Pancreas (tissue), 10 donors: ENCODE data around the gene ZNRF2. TPM values are rescaled to one million over a fixed set of nuclear protein-coding genes. Genes with fewer than 3 reads are reported as not detected.
"Not testable (repeated sequence)": the region's sequence is repeated elsewhere in the genome, so short reads cannot be mapped to it uniquely, and the experiment has no call there.

Experiments used
- ATAC-seq, 4 donors: fragments of 200-7000 bp; cut with Tn5 transposase; one replicate each; pipeline versions ENCODE4 v1.8.0 to v1.9.1; 2020; ENCODE audit warnings: mild to moderate bottlenecking in 4 of 4, moderate library complexity in 4 of 4
- DNase-seq, 6 donors: peaks; one replicate each; pipeline ENCODE4 v3.0.0-alpha.2; 2020
- FAIRE-seq: peaks from 2 replicates; lab custom pipeline; 2012; peaks lifted over from hg19 to GRCh38; lab: Jason Lieb, UNC
- H3K27ac ChIP-seq, 4 donors: fragments of 200-600 bp; sonication (generic); 1 replicate in 3 of 4; 2 replicates in 1 of 4; pipeline versions ENCODE4 v1.5.0 to v1.8.0; 2020
- H3K27me3 ChIP-seq, 4 donors: fragments of 200-600 bp; one replicate each; pipeline ENCODE4 v1.8.0; 2021
- H3K36me3 ChIP-seq, 3 donors: fragments of 200-600 bp; sonication (generic) in 1 of 3; one replicate each; pipeline versions ENCODE4 v1.5.0 to v1.8.0; 2020 to 2021
- H3K4me1 ChIP-seq, 3 donors: fragments of 200-600 bp; one replicate each; pipeline ENCODE4 v1.8.0; 2021
- H3K4me3 ChIP-seq, 4 donors: fragments of 200-600 bp; sonication (generic) in 2 of 4; one replicate each; pipeline versions ENCODE4 v1.5.0 to v1.8.0; 2020 to 2021
- H3K9me3 ChIP-seq, 4 donors: fragments of 200-600 bp; one replicate each; pipeline ENCODE4 v1.8.0; 2021
- CTCF ChIP-seq, 4 donors: fragments of 200-600 bp; sonication (generic) in 3 of 4; IDR thresholded peaks; one replicate each; pipeline versions ENCODE4 v1.5.0 to v1.8.0; 2021; ENCODE audit warnings: antibody characterized with exemption in 4 of 4
- WGBS, 2 donors: extraction: QIAGEN DNeasy Blood & Tissue Kit; methylation state at CpG; one replicate each; pipeline ENCODE4 v1.1.7; 2013; 5-methylcytosine and 5-hydroxymethylcytosine counted together
- intact Hi-C, 3 donors: fragments of 100-400 bp; cut with DNase I; formaldehyde crosslinking; loops; one replicate each; pipeline versions ENCODE4 v1.11.1 to v1.14.2; 2022
- polyA plus RNA-seq, 2 donors: library from polyadenylated mRNA; stranded (reverse); fragments of 200-250 nt; gene quantifications; one replicate each; pipeline ENCODE4 v1.2.3, GENCODE V29; 2013
- total RNA-seq, 6 donors: library from RNA; stranded (reverse); fragmentation: NEBNext Ultra II Directional in 4 of 6; extraction: Animal tissue kit (Norgen Biotek cat#: 25700) in 4 of 6; gene quantifications; one replicate each; pipeline versions ENCODE4 v1.2.1 to v1.2.4, GENCODE V29; 2021 to 2023
- donor health status: healthy with polysubstance abuse.
- donor health status: DM: no; HTN: no; CAD: no; lungs with moderate emphysema.
- donor health status: DM: no; HTN: no; CAD: no.
- donor health status: control.
- donor health status: control.
- donor health status: Bipolar disorder and iron deficiency.
- donor health status: DM: yes; HTN: yes; CAD: no.
- donor health status: DM: no; HTN: no; CAD: no.
- donor health status: DM: no; HTN: no; CAD: no.
- donor health status: DM: yes; HTN: yes; CAD: no.

ZNRF2 gene
- total and polyA plus RNA-seq, 8 donors = 4.9 to 17.1 (median 11.2) TPM

- Histone ChIP-seq H3K4me3 (peak overlapping the region; percentile 37 to 83 (median 60)), H3K27me3 (no peaks in the 10 kb centered on the region), H3K9me3 (no peaks in the 10 kb centered on the region), H3K36me3 (no peaks in the 10 kb centered on the region), H3K4me1 (peaks cover under 1 to 33% (median 7%) of the 10 kb centered on the region in 3 donors), H3K27ac (peak overlapping the region; percentile 95 to 98 (median 98))
- intact Hi-C loops = loop anchor here in 1 of 3 donors (10.0 kb wide), 1 partner anchor 120 kb away; no protein-coding TSS in a partner anchor
- DNase-seq (peak in 5 of 6 donors; percentile 42 to 82 (median 61)), ATAC-seq (peak; percentile 3 to 54 (median 22)), FAIRE-seq (no peak)
- no peak for TF ChIP-seq CTCF (IDR thresholded peaks at IDR 0.05)
- WGBS, 2 donors = 0 to 1% methylated on average over 35 to 72 of the region's 72 CpGs
These were observed 704 bp downstream of the ZNRF2 start for GRCh38 chr7:30285067-30285535.

DNA sequence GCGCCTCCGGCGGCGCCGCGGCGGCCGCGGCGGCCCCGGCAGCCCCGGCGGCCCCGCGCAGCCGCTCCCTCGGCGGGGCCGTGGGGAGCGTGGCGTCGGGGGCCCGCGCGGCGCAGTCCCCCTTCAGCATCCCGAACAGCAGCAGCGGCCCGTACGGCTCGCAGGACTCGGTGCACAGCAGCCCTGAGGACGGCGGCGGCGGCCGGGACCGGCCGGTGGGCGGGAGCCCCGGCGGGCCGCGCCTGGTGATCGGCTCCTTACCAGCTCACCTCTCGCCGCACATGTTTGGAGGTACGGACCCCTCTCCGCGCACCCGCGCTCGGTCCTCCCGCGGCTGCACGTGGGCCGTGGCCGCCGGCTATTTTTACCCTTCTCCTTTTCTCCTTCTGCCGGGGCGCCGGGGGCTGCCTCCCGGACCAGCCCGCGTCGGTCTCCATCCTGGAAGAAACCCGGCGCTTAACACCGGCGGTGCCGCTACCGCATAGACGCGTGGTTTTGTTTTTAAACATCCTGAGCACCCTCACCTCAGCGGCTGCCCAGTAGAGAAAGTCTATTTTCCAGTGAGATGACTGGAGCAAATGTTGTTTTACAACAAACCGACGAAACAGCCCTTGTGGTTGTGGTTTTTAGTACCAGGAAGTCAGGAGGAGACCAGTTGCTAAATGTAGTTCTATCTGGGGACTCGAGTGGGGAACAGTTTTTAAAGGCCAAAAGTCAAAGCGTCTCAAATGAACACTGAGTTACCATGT is 1.3 kb downstream of the ZNRF2 start:
- H3K4me3 ChIP-seq = peak overlapping the region; percentile 54 to 83 (median 60)
- TF ChIP-seq CTCF (IDR thresholded peaks at IDR 0.05) = no peak
- intact Hi-C loops = loop anchor here in 1 of 3 donors (10.0 kb wide), 1 partner anchor 119 kb away; no protein-coding TSS in a partner anchor
- FAIRE-seq = no peak
- H3K36me3 ChIP-seq = no peaks in the 10 kb centered on the region
- 0% methylated on average over 22 to 79 of the region's 79 CpGs for WGBS, 2 donors
- peak overlapping the region; percentile 51 to 98 (median 96) for H3K27ac ChIP-seq
- no peak for ATAC-seq
- peaks cover 6 to 36% (median 12%) of the 10 kb centered on the region in 3 donors for H3K4me1 ChIP-seq
- no peaks in the 10 kb centered on the region for H3K27me3 ChIP-seq
- peak; percentile 16 to 77 (median 45) for DNase-seq
- no peaks in the 10 kb centered on the region for H3K9me3 ChIP-seq

DNA sequence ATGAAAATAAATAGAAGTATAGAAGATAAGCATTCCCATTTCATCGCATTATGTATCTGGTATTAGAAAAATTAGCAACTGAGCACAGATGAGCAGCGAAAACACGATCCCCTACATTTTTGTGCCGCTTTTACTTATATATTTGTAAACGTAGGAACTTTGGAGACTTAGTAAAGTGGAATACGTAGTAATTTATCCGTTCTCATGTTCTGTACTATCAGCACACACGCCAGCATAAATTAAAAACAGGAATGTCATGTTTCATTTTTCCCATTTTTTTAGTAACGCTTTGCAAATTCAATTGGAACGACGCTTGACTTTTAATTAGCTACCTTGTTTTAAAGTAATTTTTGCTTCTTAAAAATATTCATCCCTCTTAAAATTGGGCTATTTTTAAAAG is 2.4 kb downstream of the ZNRF2 start:
- H3K27ac ChIP-seq = peak overlapping the region in 2 of 4 donors; percentile 95 to 98
- H3K4me1 ChIP-seq = peaks cover 9 to 36% (median 12%) of the 10 kb centered on the region in 3 donors
- H3K36me3 ChIP-seq = no peaks in the 10 kb centered on the region
- 24% methylated on average over 11 of the region's 11 CpGs for WGBS, 2 donors
- no peak for TF ChIP-seq CTCF (IDR thresholded peaks at IDR 0.05)
- DNase-seq (no peak), FAIRE-seq (no peak), ATAC-seq (no peak)
- no peaks in the 10 kb centered on the region for H3K27me3 ChIP-seq
- peak overlapping the region in 3 of 4 donors; percentile 4 to 83 (median 59) for H3K4me3 ChIP-seq
- intact Hi-C loops = loop anchor here in 1 of 3 donors (10.0 kb wide), 1 partner anchor 118 kb away; no protein-coding TSS in a partner anchor
- H3K9me3 ChIP-seq = no peaks in the 10 kb centered on the region

- DNase-seq, FAIRE-seq, ATAC-seq, H3K27ac ChIP-seq, H3K36me3 ChIP-seq, H3K9me3 ChIP-seq, H3K27me3 ChIP-seq: not testable (repeated sequence)
- intact Hi-C loops = loop anchor here in 1 of 3 donors (10.0 kb wide), 1 partner anchor 117 kb away; no protein-coding TSS in a partner anchor
- Histone ChIP-seq H3K4me3 (peak overlapping the region in 2 of 4 donors; percentile 9 to 83), H3K4me1 (peaks cover 9 to 36% (median 12%) of the 10 kb centered on the region in 3 donors)
- WGBS, 2 donors = 36 to 40% methylated on average over 3 of the region's 3 CpGs
These were observed 3.2 kb downstream of the ZNRF2 start for GRCh38 chr7:30287625-30288024.

- intact Hi-C loops = loop anchor here in 1 of 3 donors (10.0 kb wide), 1 partner anchor 115 kb away; no protein-coding TSS in a partner anchor
- not testable (repeated sequence) for FAIRE-seq, H3K27ac ChIP-seq, H3K36me3 ChIP-seq, H3K4me3 ChIP-seq, H3K27me3 ChIP-seq, H3K9me3 ChIP-seq, ATAC-seq, DNase-seq
- peaks cover 9 to 29% (median 12%) of the 10 kb centered on the region in 3 donors for H3K4me1 ChIP-seq
- 76 to 96% methylated on average over 1 to 2 of the region's 2 CpGs for WGBS, 2 donors
These were observed 5.2 kb downstream of the ZNRF2 start for GRCh38 chr7:30289634-30290033.

DNA sequence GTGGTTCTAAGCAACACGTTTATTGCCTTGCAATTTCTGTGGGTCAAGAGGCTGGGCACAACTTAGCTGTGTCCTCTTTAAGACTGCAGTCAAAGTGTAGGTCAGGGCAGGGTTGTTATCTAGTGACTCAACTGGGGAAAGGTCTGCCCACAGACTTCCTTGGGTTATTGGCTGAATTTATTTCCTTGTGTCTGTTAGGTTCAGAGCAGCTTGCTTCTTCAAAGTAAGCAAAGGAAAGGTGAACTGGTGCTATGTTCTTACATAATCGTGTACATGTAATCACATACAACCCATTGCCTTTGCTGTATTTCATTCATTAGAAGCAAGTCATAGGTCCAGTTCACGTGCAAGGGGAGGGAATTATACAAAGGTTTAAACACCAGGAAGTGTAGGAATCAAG is 5.9 kb downstream of the ZNRF2 start:
- DNase-seq, H3K36me3 ChIP-seq, H3K27ac ChIP-seq, H3K4me3 ChIP-seq, H3K27me3 ChIP-seq, intact Hi-C loops, H3K9me3 ChIP-seq: not testable (repeated sequence)
- 52 to 64% methylated on average over 3 of the region's 3 CpGs for WGBS, 2 donors
- FAIRE-seq = peak; percentile 29
- peak in 3 of 4 donors; percentile 30 to 46 (median 42) for ATAC-seq
- peaks cover 9 to 29% (median 12%) of the 10 kb centered on the region in 3 donors for H3K4me1 ChIP-seq

DNA sequence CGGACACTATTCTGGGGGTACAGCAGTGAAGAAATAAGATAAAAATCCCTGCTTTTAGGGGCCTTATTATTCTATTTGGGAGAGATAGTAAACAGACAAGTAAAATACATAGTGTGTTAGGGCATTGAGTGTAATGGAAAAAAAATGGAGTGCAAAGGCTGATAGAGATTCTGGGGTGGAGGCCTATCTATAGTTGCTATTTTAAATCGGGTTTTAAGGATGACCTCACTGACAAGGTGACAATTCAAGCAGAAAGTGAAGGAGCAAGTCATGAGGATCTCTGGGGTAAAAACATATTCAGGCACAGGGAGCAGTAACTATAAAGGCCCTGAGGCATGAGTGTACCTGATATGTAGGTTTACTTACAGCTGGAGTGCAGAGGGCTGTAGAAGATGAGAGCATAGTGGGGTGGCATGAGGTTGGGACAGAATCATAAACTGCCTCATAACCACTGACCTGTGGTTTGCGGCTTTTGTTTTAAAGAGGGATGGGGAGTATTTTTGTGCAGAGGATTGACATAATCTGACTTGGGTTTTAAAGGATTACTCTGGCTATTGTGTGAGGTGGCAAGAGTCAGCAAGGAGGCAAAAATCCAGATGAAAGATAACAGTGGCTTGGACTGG is 8.1 kb downstream of the ZNRF2 start:
- H3K9me3 ChIP-seq, DNase-seq, H3K36me3 ChIP-seq, H3K27me3 ChIP-seq, H3K4me3 ChIP-seq, FAIRE-seq, intact Hi-C loops, H3K27ac ChIP-seq, ATAC-seq: not testable (repeated sequence)
- WGBS, 2 donors = 82 to 93% methylated on average over 3 of the region's 3 CpGs
- peaks cover 9 to 31% (median 12%) of the 10 kb centered on the region in 3 donors for H3K4me1 ChIP-seq

DNA sequence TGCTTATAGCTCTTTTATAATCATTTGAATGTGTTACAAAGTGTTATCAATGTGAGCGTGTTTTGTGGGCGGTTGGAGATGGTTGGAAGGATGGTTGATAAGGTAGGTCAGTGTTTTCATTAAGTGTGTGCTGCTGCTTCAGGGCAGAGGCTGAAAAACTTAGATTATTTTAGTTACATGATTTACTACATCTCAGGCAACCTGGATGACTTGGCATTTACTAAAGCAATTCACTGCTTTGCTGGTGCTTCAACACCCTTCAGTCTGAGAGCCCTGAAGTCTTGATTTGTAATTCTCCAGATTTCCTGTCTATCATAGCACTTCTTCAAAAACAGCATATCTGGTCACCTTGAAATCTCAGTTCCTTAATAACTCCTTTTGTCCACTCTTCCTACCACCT is 11.9 kb downstream of the ZNRF2 start:
- 40 to 46% methylated on average over 2 of the region's 2 CpGs for WGBS, 2 donors
- H3K36me3 ChIP-seq, ATAC-seq: not testable (repeated sequence)

More for the DNA sequence above, 11.9 kb downstream of the ZNRF2 start:
- H3K27ac ChIP-seq, DNase-seq, H3K9me3 ChIP-seq, intact Hi-C loops, H3K4me3 ChIP-seq, H3K27me3 ChIP-seq, FAIRE-seq: not testable (repeated sequence)
- H3K4me1 ChIP-seq = peaks cover 0 to 10% (median 0%) of the 10 kb centered on the region in 3 donors
